Breast epithelium (tissue), 4 donors: Measurements from ENCODE around the gene POR. TPM values are rescaled to one million over a fixed set of nuclear protein-coding genes. Genes with fewer than 3 reads are reported as not detected.

Experiments
- DNase-seq, 2 donors: peaks; one replicate each; pipeline ENCODE4 v3.0.0-alpha.2; 2019; ENCODE audit warnings: low spot score in 2 of 2
- H3K27ac ChIP-seq, 2 donors: fragments of 200-600 bp; sonication (generic) in 1 of 2; one replicate each; pipeline ENCODE4 v1.5.1; 2016 to 2019; ENCODE audit warnings: mild to moderate bottlenecking in 1 of 2
- H3K27me3 ChIP-seq, 2 donors: fragments of 200-600 bp; sonication (generic) in 1 of 2; one replicate each; pipeline versions ENCODE4 v1.5.1 to v1.6.0; 2017 to 2019; ENCODE audit warnings: control low read depth in 1 of 2, mild to moderate bottlenecking in 1 of 2
- H3K36me3 ChIP-seq: fragments of 200-600 bp; one replicate; pipeline ENCODE4 v1.5.1; 2019
- H3K4me1 ChIP-seq, 2 donors: fragments of 200-600 bp; sonication (generic); one replicate each; pipeline ENCODE4 v1.5.1; 2016 to 2019; ENCODE audit warnings: control low read depth in 1 of 2
- H3K4me3 ChIP-seq, 3 donors: fragments of 200-600 bp; sonication (generic); 1 replicate in 2 of 3; 2 replicates in 1 of 3; pipeline ENCODE4 v1.5.1; 2016 to 2019; ENCODE audit warnings: mild to moderate bottlenecking in 3 of 3, moderate library complexity in 2 of 3
- H3K9me3 ChIP-seq, 2 donors: fragments of 200-600 bp; sonication (generic) in 1 of 2; one replicate each; pipeline ENCODE4 v1.5.1; 2016 to 2019; ENCODE audit warnings: control low read depth in 1 of 2
- POLR2A ChIP-seq: fragments of 450-650 bp; IDR thresholded peaks from one replicate; pipeline ENCODE4 v1.6.1; 2016; ENCODE audit warnings: antibody characterized with exemption, mild to moderate bottlenecking, moderate library complexity
- POLR2AphosphoS5 ChIP-seq, 3 donors: sonication (generic); formaldehyde crosslinking; IDR thresholded peaks; one replicate each; pipeline ENCODE4 v1.6.1; 2017; ENCODE audit warnings: antibody characterized with exemption in 3 of 3
- intact Hi-C: fragments of 100-400 bp; cut with DNase I; formaldehyde crosslinking; loops from one replicate; pipeline ENCODE4 v1.15.1; 2023; ENCODE audit warnings: low total_unique reads
- total RNA-seq, 3 donors: library from RNA; depleted of rRNA; stranded (reverse); fragments of >200 nt; gene quantifications; one replicate each; pipeline ENCODE4 v1.1.0, GENCODE V29; 2016
- TF ChIP-seq, protein P1 (sequence below), 3 donors: fragments of 450-650 bp; IDR thresholded peaks; one replicate each; pipeline ENCODE4 v1.5.1; 2016 to 2017; ENCODE audit warnings: antibody characterized with exemption in 3 of 3, mild to moderate bottlenecking in 3 of 3, moderate library complexity in 3 of 3

The POR gene
- total RNA-seq, 3 donors from 2014 or later, result 62.1 to 123 (median 87.7) TPM

DNA sequence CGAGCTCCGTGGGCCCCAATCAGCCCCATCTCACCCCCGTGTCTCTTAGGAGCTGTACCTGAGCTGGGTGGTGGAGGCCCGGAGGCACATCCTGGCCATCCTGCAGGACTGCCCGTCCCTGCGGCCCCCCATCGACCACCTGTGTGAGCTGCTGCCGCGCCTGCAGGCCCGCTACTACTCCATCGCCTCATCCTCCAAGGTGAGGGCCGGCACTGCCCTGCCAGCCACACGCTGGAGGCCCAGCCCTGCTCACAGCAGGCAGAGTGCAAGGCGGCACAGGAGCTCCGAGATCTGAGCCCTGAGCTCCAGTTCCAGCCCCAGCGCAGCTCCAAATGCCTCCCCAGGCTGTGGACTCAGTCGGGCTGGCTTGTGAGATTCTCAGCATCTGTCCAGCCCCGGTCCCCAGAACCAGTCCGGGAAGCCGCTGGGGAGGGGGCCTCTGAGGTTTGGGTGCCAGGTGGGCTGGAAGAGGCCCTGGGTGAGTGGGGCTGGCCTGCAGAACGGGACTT is 70.1 kb downstream of the POR start:
- Histone ChIP-seq H3K9me3 (no peaks in the 10 kb centered on the region), H3K4me1 (peaks cover 5 to 9% of the 10 kb centered on the region in 2 donors), H3K36me3 (peaks cover 24% of the 10 kb centered on the region), H3K4me3 (no peak overlapping the region), H3K27ac (no peak overlapping the region), H3K27me3 (no peaks in the 10 kb centered on the region)
- intact Hi-C loops, result no loop called here
- DNase-seq, result no peak
- TF ChIP-seq POLR2A (no peak), POLR2AphosphoS5 (IDR thresholded peaks at IDR 0.05) (no peak)
- TF ChIP-seq, protein P1, sequence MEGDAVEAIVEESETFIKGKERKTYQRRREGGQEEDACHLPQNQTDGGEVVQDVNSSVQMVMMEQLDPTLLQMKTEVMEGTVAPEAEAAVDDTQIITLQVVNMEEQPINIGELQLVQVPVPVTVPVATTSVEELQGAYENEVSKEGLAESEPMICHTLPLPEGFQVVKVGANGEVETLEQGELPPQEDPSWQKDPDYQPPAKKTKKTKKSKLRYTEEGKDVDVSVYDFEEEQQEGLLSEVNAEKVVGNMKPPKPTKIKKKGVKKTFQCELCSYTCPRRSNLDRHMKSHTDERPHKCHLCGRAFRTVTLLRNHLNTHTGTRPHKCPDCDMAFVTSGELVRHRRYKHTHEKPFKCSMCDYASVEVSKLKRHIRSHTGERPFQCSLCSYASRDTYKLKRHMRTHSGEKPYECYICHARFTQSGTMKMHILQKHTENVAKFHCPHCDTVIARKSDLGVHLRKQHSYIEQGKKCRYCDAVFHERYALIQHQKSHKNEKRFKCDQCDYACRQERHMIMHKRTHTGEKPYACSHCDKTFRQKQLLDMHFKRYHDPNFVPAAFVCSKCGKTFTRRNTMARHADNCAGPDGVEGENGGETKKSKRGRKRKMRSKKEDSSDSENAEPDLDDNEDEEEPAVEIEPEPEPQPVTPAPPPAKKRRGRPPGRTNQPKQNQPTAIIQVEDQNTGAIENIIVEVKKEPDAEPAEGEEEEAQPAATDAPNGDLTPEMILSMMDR (IDR thresholded peaks at IDR 0.05), result no peak

DNA sequence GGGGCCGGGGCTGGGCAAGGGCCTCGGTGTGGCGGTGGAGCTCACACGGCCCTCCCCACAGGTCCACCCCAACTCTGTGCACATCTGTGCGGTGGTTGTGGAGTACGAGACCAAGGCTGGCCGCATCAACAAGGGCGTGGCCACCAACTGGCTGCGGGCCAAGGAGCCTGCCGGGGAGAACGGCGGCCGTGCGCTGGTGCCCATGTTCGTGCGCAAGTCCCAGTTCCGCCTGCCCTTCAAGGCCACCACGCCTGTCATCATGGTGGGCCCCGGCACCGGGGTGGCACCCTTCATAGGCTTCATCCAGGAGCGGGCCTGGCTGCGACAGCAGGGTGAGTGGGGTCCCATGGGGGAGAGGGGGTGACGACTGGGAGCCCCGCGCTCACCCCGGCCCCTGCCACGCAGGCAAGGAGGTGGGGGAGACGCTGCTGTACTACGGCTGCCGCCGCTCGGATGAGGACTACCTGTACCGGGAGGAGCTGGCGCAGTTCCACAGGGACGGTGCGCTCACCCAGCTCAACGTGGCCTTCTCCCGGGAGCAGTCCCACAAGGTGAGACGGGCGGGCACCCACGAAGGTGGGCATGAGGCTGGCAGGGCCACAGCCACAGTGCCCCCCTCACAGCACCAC is 70.7 kb downstream of the POR start:
- Histone ChIP-seq H3K4me1 (peaks cover 5 to 9% of the 10 kb centered on the region in 2 donors), H3K27ac (no peak overlapping the region), H3K36me3 (peaks cover 24% of the 10 kb centered on the region), H3K27me3 (no peaks in the 10 kb centered on the region), H3K9me3 (no peaks in the 10 kb centered on the region), H3K4me3 (no peak overlapping the region)
- DNase-seq, result no peak
- intact Hi-C loops, result no loop called here
- TF ChIP-seq, protein P1 (IDR thresholded peaks at IDR 0.05), result no peak
- TF ChIP-seq POLR2AphosphoS5 (IDR thresholded peaks at IDR 0.05), result peak in 1 of 3 donors; percentile 8

DNA sequence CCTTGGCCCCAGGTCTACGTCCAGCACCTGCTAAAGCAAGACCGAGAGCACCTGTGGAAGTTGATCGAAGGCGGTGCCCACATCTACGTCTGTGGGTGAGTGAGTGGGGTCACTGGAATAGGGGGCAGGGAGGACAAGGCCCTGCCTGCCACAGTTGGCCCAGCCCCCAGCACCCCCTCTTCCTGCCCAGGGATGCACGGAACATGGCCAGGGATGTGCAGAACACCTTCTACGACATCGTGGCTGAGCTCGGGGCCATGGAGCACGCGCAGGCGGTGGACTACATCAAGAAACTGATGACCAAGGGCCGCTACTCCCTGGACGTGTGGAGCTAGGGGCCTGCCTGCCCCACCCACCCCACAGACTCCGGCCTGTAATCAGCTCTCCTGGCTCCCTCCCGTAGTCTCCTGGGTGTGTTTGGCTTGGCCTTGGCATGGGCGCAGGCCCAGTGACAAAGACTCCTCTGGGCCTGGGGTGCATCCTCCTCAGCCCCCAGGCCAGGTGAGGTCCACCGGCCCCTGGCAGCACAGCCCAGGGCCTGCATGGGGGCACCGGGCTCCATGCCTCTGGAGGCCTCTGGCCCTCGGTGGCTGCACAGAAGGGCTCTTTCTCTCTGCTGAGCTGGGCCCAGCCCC is 71.3 kb downstream of the POR start:
- H3K27me3 ChIP-seq, result no peaks in the 10 kb centered on the region
- H3K27ac ChIP-seq, result no peak overlapping the region
- intact Hi-C loops, result no loop called here
- H3K4me3 ChIP-seq, result no peak overlapping the region
- H3K9me3 ChIP-seq, result no peaks in the 10 kb centered on the region
- peaks cover 24% of the 10 kb centered on the region for H3K36me3 ChIP-seq
- peaks cover 5 to 9% of the 10 kb centered on the region in 2 donors for H3K4me1 ChIP-seq
- DNase-seq, result no peak
- TF ChIP-seq POLR2AphosphoS5 (IDR thresholded peaks at IDR 0.05) (no peak), POLR2A (no peak)
- TF ChIP-seq, protein P1 (IDR thresholded peaks at IDR 0.05), result no peak

DNA sequence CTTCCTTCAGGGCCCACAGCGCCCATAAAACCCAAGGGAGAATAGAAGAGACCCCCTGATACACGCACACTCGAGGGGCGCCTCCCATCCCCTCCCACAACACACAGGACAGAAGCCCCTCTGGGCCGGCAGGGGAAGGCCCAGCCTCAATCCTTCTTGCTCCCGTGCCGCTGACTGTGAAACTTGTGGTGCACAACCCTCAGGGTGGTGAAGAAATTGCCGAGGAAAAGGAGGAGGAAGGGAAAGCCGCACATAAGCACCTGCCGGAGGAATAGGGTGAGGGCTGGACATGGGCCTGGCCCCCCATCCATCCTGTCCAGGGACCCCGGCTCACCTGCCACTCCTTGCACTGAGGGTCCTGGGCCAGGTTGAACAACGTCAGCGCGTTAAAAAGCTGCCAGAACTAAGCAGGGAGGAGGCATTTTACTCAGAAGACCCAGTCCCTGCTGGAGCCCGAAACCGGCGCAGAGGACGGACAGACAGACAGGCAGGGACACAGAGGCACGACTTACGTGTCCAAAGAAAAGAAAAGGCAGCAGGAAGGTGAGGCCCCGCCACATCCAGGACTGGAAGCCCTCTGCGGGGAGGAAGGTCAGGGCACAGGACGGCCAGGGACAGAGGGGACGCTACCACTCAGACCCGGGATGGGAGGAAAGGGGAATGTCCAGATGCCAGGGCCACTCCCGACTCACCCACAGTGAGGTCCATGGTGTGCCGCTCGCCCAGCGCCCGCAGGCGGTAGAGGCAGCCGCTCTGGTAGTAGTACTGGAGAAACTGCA is 72.3 kb downstream of the POR start:
- Histone ChIP-seq H3K36me3 (peaks cover 24% of the 10 kb centered on the region), H3K4me1 (peaks cover 5 to 9% of the 10 kb centered on the region in 2 donors), H3K27me3 (no peaks in the 10 kb centered on the region), H3K4me3 (no peak overlapping the region), H3K27ac (no peak overlapping the region), H3K9me3 (no peaks in the 10 kb centered on the region)
- DNase-seq, result no peak
- intact Hi-C loops, result no loop called here
- TF ChIP-seq POLR2AphosphoS5 (IDR thresholded peaks at IDR 0.05) (no peak), POLR2A (no peak)
- TF ChIP-seq, protein P1 (IDR thresholded peaks at IDR 0.05), result no peak
